Vagina (tissue), 2 donors: ENCODE results near the gene C12orf76.

ENCODE experiments used
- POLR2AphosphoS5 ChIP-seq, 2 donors: sonication (generic); formaldehyde crosslinking; IDR thresholded peaks; one replicate each; pipeline ENCODE4 v1.9.0; 2017; ENCODE audit warnings: antibody characterized with exemption in 2 of 2, mild to moderate bottlenecking in 2 of 2, low read depth in 1 of 2; ENCODE audit not compliant: insufficient read depth in 1 of 2
- TF ChIP-seq, protein P1 (sequence below), 3 experiments: fragments of 450-650 bp in 2 of 3; fragments of 200-600 bp in 1 of 3; sonication (generic) in 1 of 3; IDR thresholded peaks; one replicate each; pipeline ENCODE4 v1.5.1; 2017 to 2019; ENCODE audit warnings: antibody characterized with exemption in 3 of 3, mild to moderate bottlenecking in 2 of 3, moderate library complexity in 2 of 3

DNA sequence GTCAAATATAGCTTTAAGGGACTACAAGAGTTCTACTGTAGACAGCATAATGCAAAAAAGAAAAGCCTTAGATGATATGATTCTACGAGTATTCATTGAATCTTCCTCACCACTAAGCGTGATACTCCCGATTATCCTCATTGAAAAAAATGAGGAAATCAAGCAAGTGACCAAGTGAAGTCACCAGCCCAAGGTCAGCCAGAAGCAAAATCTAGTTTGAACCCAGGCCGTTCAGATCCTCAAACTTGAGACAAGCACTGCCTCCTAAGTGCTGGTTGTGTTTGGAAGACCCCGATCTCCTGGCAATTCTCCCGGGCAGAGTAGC is 53.0 kb downstream of the C12orf76 start:
- TF ChIP-seq, protein P1, sequence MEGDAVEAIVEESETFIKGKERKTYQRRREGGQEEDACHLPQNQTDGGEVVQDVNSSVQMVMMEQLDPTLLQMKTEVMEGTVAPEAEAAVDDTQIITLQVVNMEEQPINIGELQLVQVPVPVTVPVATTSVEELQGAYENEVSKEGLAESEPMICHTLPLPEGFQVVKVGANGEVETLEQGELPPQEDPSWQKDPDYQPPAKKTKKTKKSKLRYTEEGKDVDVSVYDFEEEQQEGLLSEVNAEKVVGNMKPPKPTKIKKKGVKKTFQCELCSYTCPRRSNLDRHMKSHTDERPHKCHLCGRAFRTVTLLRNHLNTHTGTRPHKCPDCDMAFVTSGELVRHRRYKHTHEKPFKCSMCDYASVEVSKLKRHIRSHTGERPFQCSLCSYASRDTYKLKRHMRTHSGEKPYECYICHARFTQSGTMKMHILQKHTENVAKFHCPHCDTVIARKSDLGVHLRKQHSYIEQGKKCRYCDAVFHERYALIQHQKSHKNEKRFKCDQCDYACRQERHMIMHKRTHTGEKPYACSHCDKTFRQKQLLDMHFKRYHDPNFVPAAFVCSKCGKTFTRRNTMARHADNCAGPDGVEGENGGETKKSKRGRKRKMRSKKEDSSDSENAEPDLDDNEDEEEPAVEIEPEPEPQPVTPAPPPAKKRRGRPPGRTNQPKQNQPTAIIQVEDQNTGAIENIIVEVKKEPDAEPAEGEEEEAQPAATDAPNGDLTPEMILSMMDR (IDR thresholded peaks at IDR 0.05) = no peak
- TF ChIP-seq POLR2AphosphoS5 (IDR thresholded peaks at IDR 0.05; ENCODE audit: insufficient read depth in 1 of 2, low read depth in 1 of 2) = no peak
